SK-N-SH treated with all-trans-retinoic acid at 6 μM for 48 hours (cell line): ENCODE measurements around the gene MFNG.

Source experiments
- ARNTL ChIP-seq: fragments of 450-650 bp; formaldehyde crosslinking; IDR thresholded peaks from 2 replicates; pipeline ENCODE4 v1.5.0; 2020; ENCODE audit warnings: low read depth, mild to moderate bottlenecking, moderate library complexity, borderline replicate concordance
- CREB5 ChIP-seq: fragments of 250-450 bp; sonication (Bioruptor Pico); IDR thresholded peaks from 2 replicates; pipeline ENCODE4 v1.5.1; 2020; ENCODE audit warnings: low read depth, mild to moderate bottlenecking, moderate library complexity
- CSDC2 ChIP-seq: fragments of 250-450 bp; sonication (Bioruptor Pico); IDR thresholded peaks from 2 replicates; pipeline ENCODE4 v1.5.0; 2020; ENCODE audit warnings: mild to moderate bottlenecking, moderate library complexity
- ESRRG ChIP-seq: fragments of 250-450 bp; sonication (Bioruptor Pico); IDR thresholded peaks from 2 replicates; pipeline ENCODE4 v1.6.1; 2021; ENCODE audit warnings: mild to moderate bottlenecking
- GLIS3 ChIP-seq: fragments of 250-450 bp; sonication (Bioruptor Pico); IDR thresholded peaks from 2 replicates; pipeline ENCODE4 v1.5.0; 2020; ENCODE audit warnings: mild to moderate bottlenecking, moderate library complexity
- ISL1 ChIP-seq: fragments of 250-450 bp; sonication (Bioruptor Pico); IDR thresholded peaks from 2 replicates; pipeline ENCODE4 v2.1.2; 2022; ENCODE audit warnings: mild to moderate bottlenecking, moderate library complexity
- OSR1 ChIP-seq: fragments of 250-450 bp; sonication (Bioruptor Pico); IDR thresholded peaks from 2 replicates; pipeline ENCODE4 v1.8.0; 2022; ENCODE audit warnings: moderate library complexity, mild to moderate bottlenecking, inconsistent platforms
- POU6F1 ChIP-seq: fragments of 250-450 bp; sonication (Bioruptor Pico); IDR thresholded peaks from 2 replicates; pipeline ENCODE4 v1.8.0; 2021; ENCODE audit warnings: low read depth, mild to moderate bottlenecking, moderate library complexity, borderline replicate concordance
- ZC3H10 ChIP-seq: fragments of 250-450 bp; sonication (Bioruptor Pico); IDR thresholded peaks from 2 replicates; pipeline ENCODE4 v1.5.1; 2021; ENCODE audit warnings: mild to moderate bottlenecking, moderate library complexity
- ZFP3 ChIP-seq: fragments of 250-450 bp; sonication (Bioruptor Pico); IDR thresholded peaks from 2 replicates; pipeline ENCODE4 v1.5.0; 2020; ENCODE audit warnings: mild to moderate bottlenecking, moderate library complexity
- ZNF70 ChIP-seq: fragments of 450-650 bp; formaldehyde crosslinking; IDR thresholded peaks from 2 replicates; pipeline ENCODE4 v1.5.0; 2020; ENCODE audit warnings: mild to moderate bottlenecking, moderate library complexity

- TF ChIP-seq GLIS3 (no peak), CSDC2 (CRISPR knock-in tag) (no peak), ZC3H10 (CRISPR knock-in tag) (no peak), OSR1 (no peak), ZFP3 (no peak), ARNTL (CRISPR knock-in tag) (no peak), CREB5 (no peak), ISL1 (no peak), ESRRG (CRISPR knock-in tag) (no peak), ZNF70 (CRISPR knock-in tag) (no peak), POU6F1 (CRISPR knock-in tag) (no peak)
Measured at GRCh38 chr22:37503850-37504249, 17.7 kb upstream of the MFNG start.
